Kidney epithelial cell (primary cell): ENCODE measurements around the gene TRANK1. TPM values are rescaled to one million over a fixed set of nuclear protein-coding genes. Genes with fewer than 3 reads are reported as not detected.

Experiments
- DNase-seq: peaks from one replicate; pipeline ENCODE4 v3.0.0-alpha.2; 2010; ENCODE audit warnings: low read depth
- H3K27me3 ChIP-seq: 2 replicates; pipeline ENCODE4 v1.6.0; 2011; ENCODE audit warnings: low read length; ENCODE audit not compliant: control insufficient read depth, insufficient read depth
- H3K36me3 ChIP-seq: 2 replicates; pipeline ENCODE4 v1.5.1; 2011; ENCODE audit warnings: low read length; ENCODE audit not compliant: control insufficient read depth, insufficient read depth
- H3K4me3 ChIP-seq: 2 replicates; pipeline ENCODE4 v1.5.1; 2011; ENCODE audit warnings: low read depth, mild to moderate bottlenecking, control low read depth, low read length
- CTCF ChIP-seq: IDR thresholded peaks from 2 replicates; pipeline ENCODE4 v1.5.1; 2011; ENCODE audit warnings: mild to moderate bottlenecking, moderate library complexity, low read length, control low read depth, inconsistent platforms; ENCODE audit not compliant: insufficient read depth, poor library complexity, severe bottlenecking
- total RNA-seq: library from RNA; depleted of rRNA; stranded (reverse); fragments of >200 nt; gene quantifications from 2 replicates; pipeline ENCODE4 v1.2.3, GENCODE V29; 2015

The TRANK1 gene
- total RNA-seq, 1 donor from 2014 or later, result 7.1 TPM

GRCh38 chr3:36877930-36878685 is 66.7 kb downstream of the TRANK1 start:
- Histone ChIP-seq H3K36me3 (no peaks in the 10 kb centered on the region), H3K4me3 (no peak overlapping the region), H3K27me3 (no peaks in the 10 kb centered on the region)
- no peak for DNase-seq
- no peak for TF ChIP-seq CTCF

DNA sequence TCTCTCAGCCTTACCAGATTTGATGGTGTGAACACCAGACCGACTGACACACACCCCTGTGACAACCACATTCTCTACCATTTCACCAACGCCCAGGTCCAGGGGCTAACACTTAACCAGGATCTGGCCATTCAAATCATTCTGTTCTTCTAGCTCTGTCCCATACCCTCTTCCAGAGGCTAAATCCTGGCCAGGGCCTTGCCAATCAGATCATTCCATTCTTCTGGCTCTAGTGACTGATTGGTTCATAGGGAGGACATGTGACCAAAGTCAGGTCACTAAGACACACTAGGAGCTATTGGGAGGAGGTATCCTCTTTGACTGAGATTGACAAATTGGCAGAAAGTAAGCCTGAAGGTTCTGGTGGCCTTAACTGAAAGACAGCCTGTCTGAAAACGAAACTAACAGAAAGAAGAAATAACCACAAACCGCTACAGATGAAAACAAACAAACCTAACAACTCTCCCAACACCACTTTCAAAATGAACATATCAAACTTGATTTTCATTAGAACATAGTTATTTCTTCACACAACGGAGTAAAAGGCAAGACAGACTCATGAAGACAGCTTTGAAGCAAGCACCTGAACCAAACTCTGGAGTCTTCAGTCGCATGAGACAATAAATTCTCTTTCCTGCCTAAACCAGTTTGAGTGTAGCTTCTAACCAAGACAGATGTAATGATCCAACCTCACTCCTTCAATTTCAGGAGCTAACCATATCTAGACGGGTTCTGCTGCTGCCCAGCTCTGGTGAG is 68.5 kb downstream of the TRANK1 start:
- Histone ChIP-seq H3K27me3 (no peaks in the 10 kb centered on the region), H3K36me3 (no peaks in the 10 kb centered on the region), H3K4me3 (no peak overlapping the region)
- no peak for TF ChIP-seq CTCF
- no peak for DNase-seq

DNA sequence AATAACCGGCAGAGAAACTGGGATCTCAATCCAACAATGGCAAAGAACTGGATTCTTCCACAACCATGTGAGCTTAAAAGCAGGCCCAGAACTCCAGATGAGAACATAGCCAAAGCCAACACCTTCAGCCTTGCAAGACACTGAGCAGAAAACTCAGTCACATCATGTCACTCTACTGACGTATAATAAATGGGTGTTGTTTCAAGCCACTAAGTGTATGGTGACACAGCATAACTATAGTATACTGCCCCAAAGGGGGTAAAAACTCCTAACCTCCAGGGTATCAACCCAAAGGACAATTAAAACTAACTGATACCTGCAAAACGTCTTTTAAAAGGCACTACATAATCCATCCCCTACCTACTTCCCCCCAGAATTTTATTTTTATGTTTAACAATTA is 69.5 kb downstream of the TRANK1 start:
- Histone ChIP-seq H3K4me3 (no peak overlapping the region), H3K36me3 (no peaks in the 10 kb centered on the region), H3K27me3 (no peaks in the 10 kb centered on the region)
- DNase-seq, result no peak
- TF ChIP-seq CTCF, result no peak

- no peak for DNase-seq
- Histone ChIP-seq H3K4me3 (no peak overlapping the region), H3K36me3 (no peaks in the 10 kb centered on the region), H3K27me3 (no peaks in the 10 kb centered on the region)
- no peak for TF ChIP-seq CTCF
These were observed 70.4 kb downstream of the TRANK1 start for GRCh38 chr3:36874424-36874823.

- Histone ChIP-seq H3K4me3 (no peak overlapping the region), H3K27me3 (no peaks in the 10 kb centered on the region), H3K36me3 (no peaks in the 10 kb centered on the region)
- no peak for TF ChIP-seq CTCF
- no peak for DNase-seq
These were observed 73.3 kb downstream of the TRANK1 start for GRCh38 chr3:36871379-36872126.
